PC-3 (cell line): Measurements from ENCODE around the gene CTRB1. TPM values are rescaled to one million over a fixed set of nuclear protein-coding genes. Genes with fewer than 3 reads are reported as not detected.
A peak's percentile ranks its signal among the peaks of the same experiment; 100 is the strongest.
"Not testable (repeated sequence)": the region's sequence is repeated elsewhere in the genome, so short reads cannot be mapped to it uniquely, and the experiment has no call there.

Experiments
- ATAC-seq: fragments of 200-7000 bp; cut with Tn5 transposase; 2 replicates; pipeline ENCODE4 v1.9.1; 2020; ENCODE audit warnings: mild to moderate bottlenecking, moderate library complexity
- BruUV-seq: library from RNA; stranded (reverse); fragments of 400-500 nt; replicated peaks from 2 replicates; lab custom pipeline; 2021; lab: Mats Ljungman, UMichigan
- CTCF ChIA-PET: fragments of 300-600 bp; sonication (Branson Sonifier 250); formaldehyde crosslinking; loops from one replicate; lab custom pipeline; 2022; ENCODE audit warnings: antibody characterized with exemption; lab: Charles Lee
- POLR2A ChIA-PET: fragments of 300-600 bp; sonication (Branson Sonifier 250); formaldehyde crosslinking; loops from one replicate; lab custom pipeline; 2022; ENCODE audit warnings: antibody characterized with exemption; ENCODE audit not compliant: unreplicated experiment; lab: Charles Lee
- DNase-seq: peaks from one replicate; pipeline ENCODE4 v3.0.0-alpha.2; 2015
- H2AFZ ChIP-seq: fragments of 300-600 bp; sonication (generic); 2 replicates; pipeline ENCODE4 v1.6.0; 2016; ENCODE audit warnings: antibody characterized with exemption, low read length
- H3F3A ChIP-seq: fragments of 300-600 bp; sonication (generic); one replicate; pipeline ENCODE4 v1.6.0; 2017; ENCODE audit warnings: antibody characterized with exemption, low read length, control low read depth, mild to moderate bottlenecking; ENCODE audit not compliant: unreplicated experiment
- H3K27ac ChIP-seq: fragments of 300-600 bp; sonication (generic); 2 replicates; pipeline ENCODE4 v1.5.1; 2016; ENCODE audit warnings: mild to moderate bottlenecking, low read length
- H3K27me3 ChIP-seq: fragments of 300-600 bp; sonication (generic); 2 replicates; pipeline ENCODE4 v1.6.1; 2016; ENCODE audit warnings: low read length, mixed read lengths
- H3K36me3 ChIP-seq: fragments of 300-600 bp; sonication (generic); 2 replicates; pipeline ENCODE4 v1.6.1; 2016; ENCODE audit warnings: low read depth, mixed run types, low read length, mixed read lengths
- H3K4me1 ChIP-seq: fragments of 300-600 bp; sonication (generic); 2 replicates; pipeline ENCODE4 v1.5.1; 2016; ENCODE audit warnings: low read length; ENCODE audit not compliant: insufficient read depth
- H3K4me2 ChIP-seq: fragments of 300-600 bp; sonication (generic); 2 replicates; pipeline ENCODE4 v1.6.0; 2016; ENCODE audit warnings: low read length
- H3K4me3 ChIP-seq: fragments of 300-600 bp; sonication (generic); 2 replicates; pipeline ENCODE4 v1.5.1; 2016; ENCODE audit warnings: mild to moderate bottlenecking, low read length, mixed read lengths
- H3K79me2 ChIP-seq: fragments of 300-600 bp; sonication (generic); 2 replicates; pipeline ENCODE4 v1.6.1; 2017; ENCODE audit warnings: low read length, mixed read lengths
- H3K9ac ChIP-seq: fragments of 300-600 bp; sonication (generic); 2 replicates; pipeline ENCODE4 v1.6.0; 2016; ENCODE audit warnings: mild to moderate bottlenecking, low read length
- H3K9me2 ChIP-seq: fragments of 300-600 bp; sonication (generic); replicated peaks from 2 replicates; pipeline ENCODE4 v1.6.1; 2016; ENCODE audit warnings: mixed run types, low read length, mixed read lengths
- H3K9me3 ChIP-seq: fragments of 300-600 bp; sonication (generic); 2 replicates; pipeline ENCODE4 v1.6.1; 2016; ENCODE audit warnings: low read length, mixed read lengths
- H4K20me1 ChIP-seq: fragments of 300-600 bp; sonication (generic); 2 replicates; pipeline ENCODE4 v1.6.1; 2016; ENCODE audit warnings: low read length, mixed read lengths
- CTCF ChIP-seq: fragments of 300-600 bp; sonication (generic); conservative IDR thresholded peaks from 2 replicates; pipeline ENCODE4 v1.5.1; 2017; ENCODE audit warnings: antibody characterized with exemption, low read depth, mild to moderate bottlenecking, low read length
- EZH2 ChIP-seq: fragments of 300-600 bp; sonication (generic); IDR thresholded peaks from one replicate; pipeline ENCODE4 v1.6.1; 2017; ENCODE audit warnings: antibody characterized with exemption, mild to moderate bottlenecking, low read length; ENCODE audit not compliant: unreplicated experiment
- EZH2phosphoT487 ChIP-seq: fragments of 300-600 bp; sonication (generic); IDR thresholded peaks from 2 replicates; pipeline ENCODE4 v1.6.1; 2018; ENCODE audit warnings: mild to moderate bottlenecking, antibody characterized with exemption, low read length, borderline replicate concordance
- intact Hi-C: fragments of 100-400 bp; cut with micrococcal nuclease; formaldehyde crosslinking; loops from 2 replicates; pipeline ENCODE4 v1.9.0; 2023
- total RNA-seq: library from RNA; depleted of rRNA; stranded (reverse); fragments of >200 nt; gene quantifications from 2 replicates; pipeline ENCODE4 v1.2.3, GENCODE V29; 2014

The CTRB1 gene
- total RNA-seq, 1 experiment from 2014 or later, result not detected

GRCh38 chr16:75266738-75267630 is 48.2 kb downstream of the CTRB1 start:
- Histone ChIP-seq H3K4me3 (no peak overlapping the region), H3K9me3 (no peaks in the 10 kb centered on the region), H4K20me1 (peaks cover 6% of the 10 kb centered on the region; the same call in 1 of the 2 replicates), H3K36me3 (no peaks in the 10 kb centered on the region), H3K4me2 (peak overlapping the region; percentile 54; the same call in 1 of the 2 replicates), H3F3A (no peaks in the 10 kb centered on the region), H2AFZ (no peak overlapping the region), H3K9ac (no peak overlapping the region), H3K79me2 (peaks cover 37% of the 10 kb centered on the region), H3K4me1 (peaks cover 35% of the 10 kb centered on the region), H3K27me3 (no peaks in the 10 kb centered on the region), H3K9me2 (no peaks in the 10 kb centered on the region), H3K27ac (no peak overlapping the region)
- no peak for TF ChIP-seq EZH2phosphoT487
- no peak for TF ChIP-seq EZH2
- intact Hi-C loops, result no loop called here
- POLR2A ChIA-PET, result no interaction called here
- DNase-seq (no peak), ATAC-seq (no peak)
- CTCF ChIA-PET, result interaction anchor here (0.5 kb wide), 1 partner anchor 118 kb away, joined by 3 read pairs; no protein-coding TSS in a partner anchor
- BruUV-seq, result no TSS peak

- H4K20me1 ChIP-seq, result peaks cover 6% of the 10 kb centered on the region; the same call in 1 of the 2 replicates
- no peak overlapping the region for H2AFZ ChIP-seq
- H3K36me3 ChIP-seq, result no peaks in the 10 kb centered on the region
- peak overlapping the region; percentile 54 for H3K4me2 ChIP-seq
- no peak overlapping the region for H3K4me3 ChIP-seq
- H3K4me1 ChIP-seq, result peaks cover 35% of the 10 kb centered on the region
- peaks cover 29% of the 10 kb centered on the region for H3K79me2 ChIP-seq
- H3F3A ChIP-seq, result no peaks in the 10 kb centered on the region
- no peaks in the 10 kb centered on the region for H3K9me3 ChIP-seq
- H3K27ac ChIP-seq, result no peak overlapping the region
- DNase-seq, result peak; percentile 86
- H3K9ac ChIP-seq, result no peak overlapping the region
- no peaks in the 10 kb centered on the region for H3K27me3 ChIP-seq
- peak; percentile 70 for ATAC-seq
- H3K9me2 ChIP-seq, result no peaks in the 10 kb centered on the region
- POLR2A ChIA-PET, result interaction anchor here (0.6 kb wide), 1 partner anchor 23 kb away, joined by 3 read pairs; no protein-coding TSS in a partner anchor
- intact Hi-C loops, result no loop called here
- BruUV-seq, result no TSS peak
- TF ChIP-seq CTCF (no peak), EZH2 (no peak), EZH2phosphoT487 (no peak)
- CTCF ChIA-PET, result interaction anchor here (0.5 kb wide), 1 partner anchor 118 kb away, joined by 3 read pairs; no protein-coding TSS in a partner anchor
Observed at GRCh38 chr16:75267631-75268264, 49.0 kb downstream of the CTRB1 start.

- not testable (repeated sequence) for H4K20me1 ChIP-seq, H3K4me2 ChIP-seq
Observed at GRCh38 chr16:75269358-75269757, 50.6 kb downstream of the CTRB1 start.

More at GRCh38 chr16:75269358-75269757, 50.6 kb downstream of the CTRB1 start:
- H3K27me3 ChIP-seq, H3K4me3 ChIP-seq, H3K9ac ChIP-seq, H3K36me3 ChIP-seq, H3K9me2 ChIP-seq, intact Hi-C loops, H3K27ac ChIP-seq, DNase-seq, POLR2A ChIA-PET, CTCF ChIA-PET, H2AFZ ChIP-seq, H3K9me3 ChIP-seq, ATAC-seq, H3F3A ChIP-seq, BruUV-seq: not testable (repeated sequence)
- peaks cover 13% of the 10 kb centered on the region for H3K79me2 ChIP-seq
- peaks cover 29% of the 10 kb centered on the region for H3K4me1 ChIP-seq
